Lower leg skin (tissue), 4 donors: ENCODE data around the gene B3GNT8. TPM values are rescaled to one million over a fixed set of nuclear protein-coding genes. Genes with fewer than 3 reads are reported as not detected.
A peak's percentile ranks its signal among the peaks of the same experiment; 100 is the strongest.

ENCODE experiments used
- DNase-seq, 2 donors: peaks; one replicate each; pipeline ENCODE4 v3.0.0-alpha.2; 2019; ENCODE audit warnings: low spot score in 2 of 2
- H3K4me3 ChIP-seq: fragments of 200-600 bp; sonication (generic); 2 replicates; pipeline ENCODE4 v1.5.1; 2017; ENCODE audit warnings: mild to moderate bottlenecking, low read depth; ENCODE audit not compliant: poor library complexity, severe bottlenecking
- POLR2A ChIP-seq, 2 donors: fragments of 450-650 bp; IDR thresholded peaks; one replicate each; pipeline ENCODE4 v1.6.1; 2016 to 2017; ENCODE audit warnings: antibody characterized with exemption in 2 of 2, mild to moderate bottlenecking in 1 of 2, moderate library complexity in 1 of 2
- WGBS, 2 donors: methylation state at CpG; one replicate each; pipeline ENCODE4 v1.1.5; 2018; 5-methylcytosine and 5-hydroxymethylcytosine counted together
- intact Hi-C: fragments of 100-400 bp; cut with DNase I; formaldehyde crosslinking; loops from one replicate; pipeline ENCODE4 v1.15.0; 2023; ENCODE audit warnings: low total_unique reads
- total RNA-seq, 4 donors: library from RNA; depleted of rRNA; stranded (reverse); fragments of >200 nt; gene quantifications; one replicate each; pipeline ENCODE4 v1.1.0, GENCODE V29; 2016
- TF ChIP-seq, protein P1 (sequence below), 3 donors: fragments of 450-650 bp; IDR thresholded peaks; one replicate each; pipeline ENCODE4 v1.5.1; 2016; ENCODE audit warnings: antibody characterized with exemption in 3 of 3, mild to moderate bottlenecking in 3 of 3, moderate library complexity in 2 of 3

Gene B3GNT8
- total RNA-seq, 4 donors from 2014 or later, result 9.2 to 33.3 (median 16.7) TPM

DNA sequence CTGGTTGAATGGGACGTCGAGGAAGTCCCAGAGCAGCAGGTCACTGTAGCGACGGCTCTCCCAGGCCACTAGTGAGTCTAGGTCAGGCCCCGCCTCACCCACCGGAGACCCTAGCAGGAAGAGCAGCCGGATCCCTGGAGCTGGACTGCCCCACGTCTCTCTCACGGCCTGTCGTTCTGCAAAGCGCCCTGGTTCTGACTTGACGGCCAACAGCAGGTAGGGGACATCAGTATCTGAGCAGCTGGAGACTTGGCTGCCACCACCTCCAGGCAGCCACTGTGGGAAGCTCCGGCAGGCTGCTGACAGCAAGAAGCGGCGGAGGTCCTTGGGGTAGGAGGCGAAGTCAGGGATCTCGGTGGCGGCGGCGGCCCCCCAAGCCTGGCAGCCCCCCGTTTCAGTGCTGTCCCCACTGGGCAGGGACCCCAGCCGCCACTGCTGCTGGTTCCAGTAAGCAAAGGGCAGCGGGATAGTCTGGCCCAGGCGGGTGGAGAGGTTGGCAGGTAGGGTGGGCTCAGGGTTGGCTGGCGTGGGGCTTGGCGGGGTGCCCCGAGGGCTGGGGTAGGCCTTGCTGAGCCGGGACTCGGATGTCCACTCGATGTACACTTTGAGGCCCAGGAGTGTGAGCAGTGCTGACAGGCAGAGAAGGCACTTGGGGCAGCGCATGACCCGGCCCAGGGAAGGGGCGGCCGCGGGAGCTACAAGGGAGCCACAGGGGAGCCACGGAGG, 895 bp downstream of the B3GNT8 start:
- H3K4me3 ChIP-seq, result no peak overlapping the region
- TF ChIP-seq POLR2A (IDR thresholded peaks at IDR 0.05), result no peak
- TF ChIP-seq, protein P1, sequence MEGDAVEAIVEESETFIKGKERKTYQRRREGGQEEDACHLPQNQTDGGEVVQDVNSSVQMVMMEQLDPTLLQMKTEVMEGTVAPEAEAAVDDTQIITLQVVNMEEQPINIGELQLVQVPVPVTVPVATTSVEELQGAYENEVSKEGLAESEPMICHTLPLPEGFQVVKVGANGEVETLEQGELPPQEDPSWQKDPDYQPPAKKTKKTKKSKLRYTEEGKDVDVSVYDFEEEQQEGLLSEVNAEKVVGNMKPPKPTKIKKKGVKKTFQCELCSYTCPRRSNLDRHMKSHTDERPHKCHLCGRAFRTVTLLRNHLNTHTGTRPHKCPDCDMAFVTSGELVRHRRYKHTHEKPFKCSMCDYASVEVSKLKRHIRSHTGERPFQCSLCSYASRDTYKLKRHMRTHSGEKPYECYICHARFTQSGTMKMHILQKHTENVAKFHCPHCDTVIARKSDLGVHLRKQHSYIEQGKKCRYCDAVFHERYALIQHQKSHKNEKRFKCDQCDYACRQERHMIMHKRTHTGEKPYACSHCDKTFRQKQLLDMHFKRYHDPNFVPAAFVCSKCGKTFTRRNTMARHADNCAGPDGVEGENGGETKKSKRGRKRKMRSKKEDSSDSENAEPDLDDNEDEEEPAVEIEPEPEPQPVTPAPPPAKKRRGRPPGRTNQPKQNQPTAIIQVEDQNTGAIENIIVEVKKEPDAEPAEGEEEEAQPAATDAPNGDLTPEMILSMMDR (IDR thresholded peaks at IDR 0.05), result no peak
- 69 to 80% methylated on average over 23 to 24 of the region's 36 CpGs for WGBS, 2 donors
- peak in 1 of 2 donors; percentile 88 for DNase-seq
- intact Hi-C loops, result no loop called here

GRCh38 chr19:41425174-41426115, 1.7 kb downstream of the B3GNT8 start:
- DNase-seq, result no peak
- TF ChIP-seq, protein P1 (IDR thresholded peaks at IDR 0.05), result no peak
- no peak for TF ChIP-seq POLR2A (IDR thresholded peaks at IDR 0.05)
- WGBS, 2 donors, result 80 to 89% methylated on average over 16 to 28 of the region's 28 CpGs
- H3K4me3 ChIP-seq, result no peak overlapping the region
- intact Hi-C loops, result no loop called here

DNA sequence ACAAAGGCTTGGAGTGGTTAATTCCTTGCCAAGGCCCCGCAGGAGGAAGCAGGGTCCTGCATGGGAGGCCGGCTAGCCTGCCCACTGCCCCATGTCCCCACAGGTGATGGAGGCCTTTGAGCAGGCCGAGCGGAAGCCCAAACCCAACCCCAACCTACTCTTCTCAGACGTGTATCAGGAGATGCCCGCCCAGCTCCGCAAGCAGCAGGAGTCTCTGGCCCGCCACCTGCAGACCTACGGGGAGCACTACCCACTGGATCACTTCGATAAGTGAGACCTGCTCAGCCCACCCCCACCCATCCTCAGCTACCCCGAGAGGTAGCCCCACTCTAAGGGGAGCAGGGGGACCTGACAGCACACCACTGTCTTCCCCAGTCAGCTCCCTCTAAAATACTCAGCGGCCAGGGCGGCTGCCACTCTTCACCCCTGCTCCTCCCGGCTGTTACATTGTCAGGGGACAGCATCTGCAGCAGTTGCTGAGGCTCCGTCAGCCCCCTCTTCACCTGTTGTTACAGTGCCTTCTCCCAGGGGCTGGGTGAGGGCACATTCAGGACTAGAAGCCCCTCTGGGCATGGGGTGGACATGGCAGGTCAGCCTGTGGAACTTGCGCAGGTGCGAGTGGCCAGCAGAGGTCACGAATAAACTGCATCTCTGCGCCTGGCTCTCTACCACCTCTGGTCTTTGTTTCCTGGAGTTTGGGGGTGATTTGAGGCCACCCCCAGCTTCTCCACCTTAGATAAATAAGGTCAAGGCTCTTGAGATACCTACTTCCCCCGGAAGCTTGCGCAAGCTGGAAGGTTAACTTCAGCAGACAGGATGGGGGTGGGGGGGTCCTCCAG, 2.6 kb downstream of the B3GNT8 start:
- no peak for TF ChIP-seq POLR2A (IDR thresholded peaks at IDR 0.05)
- TF ChIP-seq, protein P1 (IDR thresholded peaks at IDR 0.05), result no peak
- H3K4me3 ChIP-seq, result no peak overlapping the region
- WGBS, 2 donors, result 85 to 86% methylated on average over 21 of the region's 21 CpGs
- intact Hi-C loops, result no loop called here
- DNase-seq, result no peak

DNA sequence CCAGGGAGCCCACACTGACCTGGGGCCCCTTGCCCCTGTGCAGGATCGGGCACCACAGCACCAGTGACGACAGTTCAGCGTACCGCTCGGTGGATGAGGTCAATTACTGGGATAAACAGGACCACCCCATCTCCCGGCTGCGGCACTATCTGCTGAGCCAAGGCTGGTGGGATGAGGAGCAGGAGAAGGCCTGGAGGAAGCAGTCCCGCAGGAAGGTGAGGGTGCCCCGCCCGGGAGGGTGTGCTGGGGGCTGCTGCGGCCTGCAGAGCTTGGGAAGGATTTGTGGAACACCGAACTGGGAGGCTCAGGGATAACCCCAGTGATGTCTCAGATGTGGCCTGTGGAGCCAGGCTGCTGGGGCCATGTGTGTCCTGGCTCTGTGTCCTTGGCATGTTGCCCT, 4.2 kb downstream of the B3GNT8 start:
- 94 to 95% methylated on average over 12 of the region's 12 CpGs for WGBS, 2 donors
- intact Hi-C loops, result no loop called here

GRCh38 chr19:41422456-41422855, 4.7 kb downstream of the B3GNT8 start:
- no peak for DNase-seq
- H3K4me3 ChIP-seq, result no peak overlapping the region
- intact Hi-C loops, result no loop called here
- no peak for TF ChIP-seq POLR2A (IDR thresholded peaks at IDR 0.05)
- TF ChIP-seq, protein P1 (IDR thresholded peaks at IDR 0.05), result no peak
- 84 to 89% methylated on average over 18 of the region's 18 CpGs for WGBS, 2 donors

More for the DNA sequence above, 4.2 kb downstream of the B3GNT8 start:
- DNase-seq, result no peak
- H3K4me3 ChIP-seq, result no peak overlapping the region
- TF ChIP-seq, protein P1 (IDR thresholded peaks at IDR 0.05), result no peak
- no peak for TF ChIP-seq POLR2A (IDR thresholded peaks at IDR 0.05)
